Adrenal gland (tissue), 5 donors: Measurements from ENCODE around the gene STARD9.

Experiments used
- POLR2A ChIP-seq, 2 donors: fragments of 450-650 bp; IDR thresholded peaks; one replicate each; pipeline ENCODE4 v1.6.1; 2017; ENCODE audit warnings: antibody characterized with exemption in 2 of 2, mild to moderate bottlenecking in 2 of 2, moderate library complexity in 1 of 2
- TF ChIP-seq, protein P1 (sequence below), 6 experiments: fragments of 450-650 bp in 4 of 6; fragments of 200-600 bp in 2 of 6; sonication (generic) in 1 of 6; IDR thresholded peaks; 1 replicate in 5 of 6; 2 replicates in 1 of 6; pipeline versions ENCODE4 v1.5.1 to v1.8.0; 2016 to 2021; ENCODE audit warnings: antibody characterized with exemption in 6 of 6, mild to moderate bottlenecking in 2 of 6, moderate library complexity in 1 of 6
- donor health status: DM: no; HTN: no; CAD: no.

- TF ChIP-seq, protein P1, sequence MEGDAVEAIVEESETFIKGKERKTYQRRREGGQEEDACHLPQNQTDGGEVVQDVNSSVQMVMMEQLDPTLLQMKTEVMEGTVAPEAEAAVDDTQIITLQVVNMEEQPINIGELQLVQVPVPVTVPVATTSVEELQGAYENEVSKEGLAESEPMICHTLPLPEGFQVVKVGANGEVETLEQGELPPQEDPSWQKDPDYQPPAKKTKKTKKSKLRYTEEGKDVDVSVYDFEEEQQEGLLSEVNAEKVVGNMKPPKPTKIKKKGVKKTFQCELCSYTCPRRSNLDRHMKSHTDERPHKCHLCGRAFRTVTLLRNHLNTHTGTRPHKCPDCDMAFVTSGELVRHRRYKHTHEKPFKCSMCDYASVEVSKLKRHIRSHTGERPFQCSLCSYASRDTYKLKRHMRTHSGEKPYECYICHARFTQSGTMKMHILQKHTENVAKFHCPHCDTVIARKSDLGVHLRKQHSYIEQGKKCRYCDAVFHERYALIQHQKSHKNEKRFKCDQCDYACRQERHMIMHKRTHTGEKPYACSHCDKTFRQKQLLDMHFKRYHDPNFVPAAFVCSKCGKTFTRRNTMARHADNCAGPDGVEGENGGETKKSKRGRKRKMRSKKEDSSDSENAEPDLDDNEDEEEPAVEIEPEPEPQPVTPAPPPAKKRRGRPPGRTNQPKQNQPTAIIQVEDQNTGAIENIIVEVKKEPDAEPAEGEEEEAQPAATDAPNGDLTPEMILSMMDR (IDR thresholded peaks at IDR 0.05), result no peak
- TF ChIP-seq POLR2A (IDR thresholded peaks at IDR 0.05), result no peak
These were observed 32.7 kb downstream of the STARD9 start for GRCh38 chr15:42608110-42608531.
